SK-N-SH (cell line): ENCODE results near the gene PPRC1. TPM values are rescaled to one million over a fixed set of nuclear protein-coding genes. Genes with fewer than 3 reads are reported as not detected.

Experiments used
- CTCF ChIA-PET: fragments of 300-600, 350-600 bp; formaldehyde crosslinking; extraction: SDS; loops from one replicate; lab custom pipeline; 2021; lab: Yijun Ruan, JAX
- POLR2A ChIA-PET: fragments of 350-600 bp; sonication (Branson Sonifier 250); formaldehyde crosslinking; extraction: SDS; loops from one replicate; lab custom pipeline; 2020; ENCODE audit warnings: antibody characterized with exemption, inconsistent platforms; lab: Yijun Ruan, JAX
- DNase-seq: peaks from one replicate; pipeline ENCODE4 v3.0.0; 2012
- H2AFZ ChIP-seq: fragments of 200-600 bp; sonication (generic); 2 replicates; pipeline ENCODE4 v1.8.1; 2016; ENCODE audit warnings: antibody characterized with exemption, mild to moderate bottlenecking, low read depth
- H3F3A ChIP-seq: fragments of 200-600 bp; sonication (generic); replicated peaks from 2 replicates; pipeline ENCODE3; 2016; ENCODE audit warnings: antibody characterized with exemption, mild to moderate bottlenecking; ENCODE audit not compliant: insufficient read depth
- H3K27ac ChIP-seq, 2 experiments: fragments of 200-500 bp in 1 of 2; fragments of 200-600 bp in 1 of 2; sonication (Bioruptor generic) in 1 of 2; sonication (generic), shearing (Covaris generic) in 1 of 2; 2 replicates each; pipeline versions ENCODE4 v1.5.1 to v1.6.1; 2014 to 2016; ENCODE audit warnings: low read depth in 2 of 2, inconsistent platforms in 1 of 2, low read length in 1 of 2, mild to moderate bottlenecking in 1 of 2, mixed read lengths in 1 of 2
- H3K27me3 ChIP-seq: fragments of 200-600 bp; sonication (generic), shearing (Covaris generic); 2 replicates; pipeline ENCODE4 v1.6.1; 2016; ENCODE audit warnings: mixed run types; ENCODE audit not compliant: insufficient read depth
- H3K36me3 ChIP-seq, 2 experiments: fragments of 200-500 bp in 1 of 2; fragments of 200-600 bp in 1 of 2; sonication (Bioruptor generic) in 1 of 2; sonication (generic) in 1 of 2; replicated peaks in 1 of 2; 2 replicates each; pipeline versions ENCODE3 to v1.5.1; 2014 to 2016; ENCODE audit warnings: low read length in 1 of 2, mild to moderate bottlenecking in 1 of 2; ENCODE audit not compliant: insufficient read depth in 2 of 2, control insufficient read depth in 1 of 2
- H3K4me1 ChIP-seq, 2 experiments: fragments of 200-500 bp in 1 of 2; fragments of 200-600 bp in 1 of 2; sonication (Bioruptor generic) in 1 of 2; sonication (generic), shearing (Covaris generic) in 1 of 2; 2 replicates each; pipeline versions ENCODE4 v1.5.1 to v1.6.1; 2014 to 2016; ENCODE audit warnings: low read depth in 1 of 2, low read length in 1 of 2, mixed run types in 1 of 2; ENCODE audit not compliant: insufficient read depth in 2 of 2, control insufficient read depth in 1 of 2
- H3K4me2 ChIP-seq: fragments of 200-600 bp; sonication (generic), shearing (Covaris generic); 2 replicates; pipeline ENCODE4 v1.6.1; 2017; ENCODE audit warnings: mixed run types
- H3K4me3 ChIP-seq, 2 experiments: fragments of 200-500 bp in 1 of 2; fragments of 200-600 bp in 1 of 2; sonication (Bioruptor generic) in 1 of 2; sonication (generic), shearing (Covaris generic) in 1 of 2; 2 replicates each; pipeline versions ENCODE4 v1.5.1 to v1.8.1; 2014 to 2016; ENCODE audit warnings: low read depth in 2 of 2, inconsistent platforms in 1 of 2, low read length in 1 of 2, mild to moderate bottlenecking in 1 of 2, mixed read lengths in 1 of 2, moderate library complexity in 1 of 2
- H3K79me2 ChIP-seq: fragments of 200-600 bp; sonication (generic); 2 replicates; pipeline ENCODE4 v1.8.1; 2017; ENCODE audit warnings: mild to moderate bottlenecking; ENCODE audit not compliant: insufficient read depth
- H3K9ac ChIP-seq: fragments of 200-600 bp; sonication (generic); 2 replicates; pipeline ENCODE4 v1.6.1; 2017; ENCODE audit warnings: mixed run types
- H3K9me2 ChIP-seq: fragments of 200-600 bp; sonication (generic); 2 replicates; pipeline ENCODE4 v1.6.1; 2017; ENCODE audit warnings: mixed run types
- H3K9me3 ChIP-seq: fragments of 200-600 bp; sonication (generic); 2 replicates; pipeline ENCODE4 v1.6.1; 2017; ENCODE audit warnings: mixed run types, mild to moderate bottlenecking, moderate library complexity
- H4K20me1 ChIP-seq: fragments of 200-600 bp; sonication (generic); 2 replicates; pipeline ENCODE4 v1.6.1; 2017; ENCODE audit warnings: mild to moderate bottlenecking, mixed run types; ENCODE audit not compliant: insufficient read depth
- FOXJ3 ChIP-seq: sonication (generic); formaldehyde crosslinking; IDR thresholded peaks from 2 replicates; pipeline ENCODE4 v1.5.1; 2020; ENCODE audit warnings: mild to moderate bottlenecking, missing genetic modification reagents
- FOXM1 ChIP-seq: IDR thresholded peaks from 2 replicates; pipeline ENCODE4 v1.4.0; 2012; ENCODE audit warnings: low read depth, mild to moderate bottlenecking
- GATA2 ChIP-seq: sonication (generic); formaldehyde crosslinking; IDR thresholded peaks from 2 replicates; pipeline ENCODE4 v1.5.0; 2020; ENCODE audit warnings: mild to moderate bottlenecking, missing genetic modification reagents
- JUND ChIP-seq: IDR thresholded peaks from 2 replicates; pipeline ENCODE4 v1.4.0; 2012
- MXI1 ChIP-seq: IDR thresholded peaks from 2 replicates; pipeline ENCODE4 v1.6.1; 2012; ENCODE audit warnings: mild to moderate bottlenecking, low read depth, low read length, improper control_type of control experiment
- NFIC ChIP-seq: IDR thresholded peaks from 2 replicates; pipeline ENCODE4 v1.4.0; 2012; ENCODE audit warnings: borderline replicate concordance
- NRF1 ChIP-seq: IDR thresholded peaks from 2 replicates; pipeline ENCODE4 v1.6.1; 2012; ENCODE audit warnings: low read depth, mild to moderate bottlenecking, low read length
- POLR2AphosphoS5 ChIP-seq: IDR thresholded peaks from 2 replicates; pipeline ENCODE4 v1.6.1; 2012; ENCODE audit warnings: low read depth, low read length
- SIN3A ChIP-seq: IDR thresholded peaks from 2 replicates; pipeline ENCODE4 v1.6.1; 2012; ENCODE audit warnings: low read depth, mild to moderate bottlenecking, low read length, moderate library complexity, borderline replicate concordance
- TAF1 ChIP-seq: IDR thresholded peaks from 2 replicates; pipeline ENCODE4 v1.6.1; 2012; ENCODE audit warnings: low read depth, mild to moderate bottlenecking, low read length, moderate library complexity, borderline replicate concordance
- TEAD4 ChIP-seq: IDR thresholded peaks from 2 replicates; pipeline ENCODE4 v1.4.0; 2012; ENCODE audit warnings: mild to moderate bottlenecking, borderline replicate concordance; ENCODE audit not compliant: insufficient read depth
- WGBS: methylation state at CpG from one replicate; pipeline ENCODE4 v1.1.6; 2017; ENCODE audit warnings: low lambda C conversion rate; 5-methylcytosine and 5-hydroxymethylcytosine counted together
- polyA plus RNA-seq, 3 experiments: library from polyadenylated mRNA; depleted of rRNA; stranded (reverse); fragments of >200 nt; gene quantifications; 2 replicates each; pipeline ENCODE4 v1.2.3, GENCODE V29; 2012
- TF ChIP-seq, protein P1 (sequence below): IDR thresholded peaks from 2 replicates; pipeline ENCODE4; 2012
- TF ChIP-seq, protein P2 (sequence below): IDR thresholded peaks from 2 replicates; pipeline ENCODE4 v1.4.0; 2012; ENCODE audit warnings: low read depth, borderline replicate concordance
- TF ChIP-seq, protein P3 (sequence below): fragments of 200-600 bp; sonication (generic); IDR thresholded peaks from 2 replicates; pipeline ENCODE4 v1.6.1; 2017; ENCODE audit warnings: antibody characterized with exemption, mild to moderate bottlenecking, moderate library complexity
- TF ChIP-seq, protein P4 (sequence below): fragments of 150-350 bp; IDR thresholded peaks from 2 replicates; pipeline ENCODE4 v1.6.1; 2017; ENCODE audit warnings: antibody characterized with exemption, low read length, low read depth, borderline replicate concordance

PPRC1 gene
- polyA plus RNA-seq, 1 of the 3 experiments (the other 2 are of a cell fraction): 23.1 TPM

DNA sequence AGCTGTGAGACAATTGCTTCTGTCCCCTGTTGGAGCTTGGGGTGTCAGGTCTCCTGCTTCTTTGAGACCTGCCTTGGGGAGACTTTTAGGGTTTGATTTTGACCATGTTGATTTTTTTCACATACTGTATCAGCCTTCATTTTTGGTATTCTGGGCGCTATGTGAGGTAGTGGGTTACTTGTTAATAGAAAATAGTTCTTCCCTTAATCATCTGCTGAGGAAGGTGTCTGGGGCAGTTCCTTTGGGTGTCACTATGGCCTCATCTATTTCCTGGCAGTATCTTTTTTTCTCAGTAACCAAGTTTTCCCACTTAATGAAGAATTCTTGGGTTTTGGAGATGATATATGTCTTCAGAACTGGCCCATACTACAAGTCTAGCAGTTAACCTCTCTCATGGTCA lies 14.7 kb downstream of the PPRC1 start (continued):
- no peak for TF ChIP-seq TEAD4
- no peak for TF ChIP-seq MXI1
- TF ChIP-seq, protein P1, sequence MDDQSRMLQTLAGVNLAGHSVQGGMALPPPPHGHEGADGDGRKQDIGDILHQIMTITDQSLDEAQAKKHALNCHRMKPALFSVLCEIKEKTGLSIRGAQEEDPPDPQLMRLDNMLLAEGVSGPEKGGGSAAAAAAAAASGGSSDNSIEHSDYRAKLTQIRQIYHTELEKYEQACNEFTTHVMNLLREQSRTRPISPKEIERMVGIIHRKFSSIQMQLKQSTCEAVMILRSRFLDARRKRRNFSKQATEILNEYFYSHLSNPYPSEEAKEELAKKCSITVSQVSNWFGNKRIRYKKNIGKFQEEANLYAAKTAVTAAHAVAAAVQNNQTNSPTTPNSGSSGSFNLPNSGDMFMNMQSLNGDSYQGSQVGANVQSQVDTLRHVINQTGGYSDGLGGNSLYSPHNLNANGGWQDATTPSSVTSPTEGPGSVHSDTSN: no peak
- no peak for TF ChIP-seq GATA2
- TF ChIP-seq POLR2AphosphoS5: no peak
- TF ChIP-seq FOXJ3 (CRISPR knock-in tag): no peak
- no peak for TF ChIP-seq NFIC
- TF ChIP-seq, protein P2, sequence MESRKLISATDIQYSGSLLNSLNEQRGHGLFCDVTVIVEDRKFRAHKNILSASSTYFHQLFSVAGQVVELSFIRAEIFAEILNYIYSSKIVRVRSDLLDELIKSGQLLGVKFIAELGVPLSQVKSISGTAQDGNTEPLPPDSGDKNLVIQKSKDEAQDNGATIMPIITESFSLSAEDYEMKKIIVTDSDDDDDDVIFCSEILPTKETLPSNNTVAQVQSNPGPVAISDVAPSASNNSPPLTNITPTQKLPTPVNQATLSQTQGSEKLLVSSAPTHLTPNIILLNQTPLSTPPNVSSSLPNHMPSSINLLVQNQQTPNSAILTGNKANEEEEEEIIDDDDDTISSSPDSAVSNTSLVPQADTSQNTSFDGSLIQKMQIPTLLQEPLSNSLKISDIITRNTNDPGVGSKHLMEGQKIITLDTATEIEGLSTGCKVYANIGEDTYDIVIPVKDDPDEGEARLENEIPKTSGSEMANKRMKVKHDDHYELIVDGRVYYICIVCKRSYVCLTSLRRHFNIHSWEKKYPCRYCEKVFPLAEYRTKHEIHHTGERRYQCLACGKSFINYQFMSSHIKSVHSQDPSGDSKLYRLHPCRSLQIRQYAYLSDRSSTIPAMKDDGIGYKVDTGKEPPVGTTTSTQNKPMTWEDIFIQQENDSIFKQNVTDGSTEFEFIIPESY: no peak
- no peak for TF ChIP-seq NRF1
- no peak for TF ChIP-seq JUND

GRCh38 chr10:102148275-102148674 lies 15.4 kb downstream of the PPRC1 start:
- Histone ChIP-seq H4K20me1 (no peaks in the 10 kb centered on the region; the same call in 1 of the 2 replicates), H3K9ac (no peak overlapping the region), H3K79me2 (peaks cover 23% of the 10 kb centered on the region), H3K9me2 (no peaks in the 10 kb centered on the region), H3K4me2 (no peak overlapping the region), H3K4me1 (peaks cover 6 to 10% of the 10 kb centered on the region in 2 experiments; a peak in 2 of 4 replicates), H3K9me3 (no peaks in the 10 kb centered on the region), H3F3A (peaks cover 55% of the 10 kb centered on the region), H2AFZ (no peak overlapping the region), H3K36me3 (peaks cover 54 to 60% of the 10 kb centered on the region in 2 experiments), H3K4me3 (no peak overlapping the region), H3K27ac (no peak overlapping the region), H3K27me3 (no peaks in the 10 kb centered on the region)
- CTCF ChIA-PET: interaction anchor here (1.0 to 1.5 kb wide), 4 partner anchors 10 to 82 kb away, joined by 3 to 4 read pairs (median 3); no protein-coding TSS in a partner anchor
- TF ChIP-seq, protein P3, sequence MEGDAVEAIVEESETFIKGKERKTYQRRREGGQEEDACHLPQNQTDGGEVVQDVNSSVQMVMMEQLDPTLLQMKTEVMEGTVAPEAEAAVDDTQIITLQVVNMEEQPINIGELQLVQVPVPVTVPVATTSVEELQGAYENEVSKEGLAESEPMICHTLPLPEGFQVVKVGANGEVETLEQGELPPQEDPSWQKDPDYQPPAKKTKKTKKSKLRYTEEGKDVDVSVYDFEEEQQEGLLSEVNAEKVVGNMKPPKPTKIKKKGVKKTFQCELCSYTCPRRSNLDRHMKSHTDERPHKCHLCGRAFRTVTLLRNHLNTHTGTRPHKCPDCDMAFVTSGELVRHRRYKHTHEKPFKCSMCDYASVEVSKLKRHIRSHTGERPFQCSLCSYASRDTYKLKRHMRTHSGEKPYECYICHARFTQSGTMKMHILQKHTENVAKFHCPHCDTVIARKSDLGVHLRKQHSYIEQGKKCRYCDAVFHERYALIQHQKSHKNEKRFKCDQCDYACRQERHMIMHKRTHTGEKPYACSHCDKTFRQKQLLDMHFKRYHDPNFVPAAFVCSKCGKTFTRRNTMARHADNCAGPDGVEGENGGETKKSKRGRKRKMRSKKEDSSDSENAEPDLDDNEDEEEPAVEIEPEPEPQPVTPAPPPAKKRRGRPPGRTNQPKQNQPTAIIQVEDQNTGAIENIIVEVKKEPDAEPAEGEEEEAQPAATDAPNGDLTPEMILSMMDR: no peak
- no peak for TF ChIP-seq GATA2
- no peak for TF ChIP-seq FOXM1
- TF ChIP-seq SIN3A: no peak
- TF ChIP-seq TAF1: no peak
- TF ChIP-seq JUND: no peak
- TF ChIP-seq, protein P4, sequence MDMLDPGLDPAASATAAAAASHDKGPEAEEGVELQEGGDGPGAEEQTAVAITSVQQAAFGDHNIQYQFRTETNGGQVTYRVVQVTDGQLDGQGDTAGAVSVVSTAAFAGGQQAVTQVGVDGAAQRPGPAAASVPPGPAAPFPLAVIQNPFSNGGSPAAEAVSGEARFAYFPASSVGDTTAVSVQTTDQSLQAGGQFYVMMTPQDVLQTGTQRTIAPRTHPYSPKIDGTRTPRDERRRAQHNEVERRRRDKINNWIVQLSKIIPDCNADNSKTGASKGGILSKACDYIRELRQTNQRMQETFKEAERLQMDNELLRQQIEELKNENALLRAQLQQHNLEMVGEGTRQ: no peak
- POLR2A ChIA-PET: interaction anchor here (0.6 to 2.6 kb wide), 3 partner anchors 8 to 11 kb away, joined by 5 to 7 read pairs (median 6); no protein-coding TSS in a partner anchor
- 98% methylated on average over 13 of the region's 13 CpGs for WGBS
- no peak for DNase-seq
